ENCODE results near the gene LRP1-AS. TPM values are rescaled to one million over a fixed set of nuclear protein-coding genes. Genes with fewer than 3 reads are reported as not detected.

The LRP1-AS gene
- total RNA-seq, 2 experiments from 2014 or later, result not detected

GRCh38 chr12:57162553-57163125, 15.2 kb upstream of the LRP1-AS start:
- Mint-ChIP-seq H3K4me3 (no peak overlapping the region), H3K9me3 (no peaks in the 10 kb centered on the region), H3K27me3 (peaks cover 5% of the 10 kb centered on the region), H3K4me1 (peaks cover 6% of the 10 kb centered on the region), H3K27ac (no peak overlapping the region), H3K36me3 (no peaks in the 10 kb centered on the region)
- no peak for DNase-seq
- ATAC-seq (ENCODE audit: low read depth), result no peak
- POLR2A ChIA-PET, result no interaction called here

- H3K4me1 Mint-ChIP-seq, result peaks cover 8% of the 10 kb centered on the region
These were observed 14.1 kb upstream of the LRP1-AS start for GRCh38 chr12:57161491-57161890.

GRCh38 chr12:57160741-57161140, 13.3 kb upstream of the LRP1-AS start:
- no peaks in the 10 kb centered on the region for H3K9me3 Mint-ChIP-seq
- ATAC-seq (ENCODE audit: low read depth), result no peak
- no peak overlapping the region for H3K4me3 Mint-ChIP-seq
- H3K27me3 Mint-ChIP-seq, result peaks cover 5% of the 10 kb centered on the region
- H3K27ac Mint-ChIP-seq, result no peak overlapping the region
- no peak for DNase-seq
- H3K36me3 Mint-ChIP-seq, result no peaks in the 10 kb centered on the region
- peaks cover 8% of the 10 kb centered on the region for H3K4me1 Mint-ChIP-seq
- POLR2A ChIA-PET, result no interaction called here

More at GRCh38 chr12:57161491-57161890, 14.1 kb upstream of the LRP1-AS start:
- Mint-ChIP-seq H3K27me3 (peaks cover 5% of the 10 kb centered on the region), H3K4me3 (no peak overlapping the region), H3K9me3 (no peaks in the 10 kb centered on the region), H3K36me3 (no peaks in the 10 kb centered on the region), H3K27ac (no peak overlapping the region)
- DNase-seq (no peak), ATAC-seq (ENCODE audit: low read depth) (no peak)
- POLR2A ChIA-PET, result no interaction called here

GRCh38 chr12:57160040-57160439, 12.6 kb upstream of the LRP1-AS start:
- DNase-seq (no peak), ATAC-seq (ENCODE audit: low read depth) (no peak)
- H3K36me3 Mint-ChIP-seq, result no peaks in the 10 kb centered on the region
- peaks cover 8% of the 10 kb centered on the region for H3K4me1 Mint-ChIP-seq
- H3K9me3 Mint-ChIP-seq, result no peaks in the 10 kb centered on the region
- no peak overlapping the region for H3K27ac Mint-ChIP-seq
- H3K27me3 Mint-ChIP-seq, result peaks cover 5% of the 10 kb centered on the region
- H3K4me3 Mint-ChIP-seq, result no peak overlapping the region
- POLR2A ChIA-PET, result no interaction called here

GRCh38 chr12:57159311-57159710, 11.9 kb upstream of the LRP1-AS start:
- Mint-ChIP-seq H3K27ac (no peak overlapping the region), H3K27me3 (peaks cover 5% of the 10 kb centered on the region), H3K36me3 (no peaks in the 10 kb centered on the region), H3K4me1 (peaks cover 8% of the 10 kb centered on the region), H3K9me3 (no peaks in the 10 kb centered on the region), H3K4me3 (no peak overlapping the region)
- no peak for DNase-seq
- no peak for ATAC-seq (ENCODE audit: low read depth)
- POLR2A ChIA-PET, result no interaction called here

- POLR2A ChIA-PET, result no interaction called here
- Mint-ChIP-seq H3K36me3 (no peaks in the 10 kb centered on the region), H3K9me3 (no peaks in the 10 kb centered on the region), H3K27me3 (peaks cover 5% of the 10 kb centered on the region), H3K4me3 (no peak overlapping the region), H3K4me1 (peaks cover 8% of the 10 kb centered on the region), H3K27ac (no peak overlapping the region)
- no peak for DNase-seq
- ATAC-seq (ENCODE audit: low read depth), result no peak
These were observed 11.2 kb upstream of the LRP1-AS start for GRCh38 chr12:57158665-57159064.

- Mint-ChIP-seq H3K27ac (no peak overlapping the region), H3K4me3 (no peak overlapping the region), H3K36me3 (no peaks in the 10 kb centered on the region), H3K9me3 (no peaks in the 10 kb centered on the region), H3K27me3 (peaks cover 5% of the 10 kb centered on the region), H3K4me1 (peaks cover 8% of the 10 kb centered on the region)
- no peak for ATAC-seq (ENCODE audit: low read depth)
- POLR2A ChIA-PET, result no interaction called here
- DNase-seq, result no peak
These were observed 10.8 kb upstream of the LRP1-AS start for GRCh38 chr12:57158186-57158585.

GRCh38 chr12:57157588-57158173, 10.3 kb upstream of the LRP1-AS start:
- no peak overlapping the region for H3K27ac Mint-ChIP-seq
- peaks cover 8% of the 10 kb centered on the region for H3K4me1 Mint-ChIP-seq
- no peaks in the 10 kb centered on the region for H3K9me3 Mint-ChIP-seq
- ATAC-seq (ENCODE audit: low read depth) (peak; percentile 21), DNase-seq (no peak)
- no peaks in the 10 kb centered on the region for H3K36me3 Mint-ChIP-seq
- H3K27me3 Mint-ChIP-seq, result peaks cover 3% of the 10 kb centered on the region
- POLR2A ChIA-PET, result no interaction called here
- peak overlapping the region; percentile 62 for H3K4me3 Mint-ChIP-seq

GRCh38 chr12:57156701-57157403, 9.4 kb upstream of the LRP1-AS start:
- Mint-ChIP-seq H3K4me3 (no peak overlapping the region), H3K9me3 (no peaks in the 10 kb centered on the region), H3K36me3 (no peaks in the 10 kb centered on the region), H3K27me3 (peaks cover 1% of the 10 kb centered on the region), H3K27ac (no peak overlapping the region), H3K4me1 (peaks cover 8% of the 10 kb centered on the region)
- DNase-seq (no peak), ATAC-seq (ENCODE audit: low read depth) (no peak)
- POLR2A ChIA-PET, result interaction anchor here (0.6 kb wide), 1 partner anchor 21 kb away, joined by 5 read pairs; no protein-coding TSS in a partner anchor

GRCh38 chr12:57154804-57155434, 7.5 kb upstream of the LRP1-AS start:
- Mint-ChIP-seq H3K9me3 (no peaks in the 10 kb centered on the region), H3K4me1 (peaks cover 8% of the 10 kb centered on the region), H3K36me3 (no peaks in the 10 kb centered on the region), H3K27me3 (peaks cover 1% of the 10 kb centered on the region), H3K4me3 (no peak overlapping the region), H3K27ac (no peak overlapping the region)
- DNase-seq (no peak), ATAC-seq (ENCODE audit: low read depth) (no peak)
- POLR2A ChIA-PET, result no interaction called here

GRCh38 chr12:57154076-57154475, 6.7 kb upstream of the LRP1-AS start:
- Mint-ChIP-seq H3K4me3 (no peak overlapping the region), H3K4me1 (peaks cover 8% of the 10 kb centered on the region), H3K27me3 (no peaks in the 10 kb centered on the region), H3K36me3 (no peaks in the 10 kb centered on the region), H3K9me3 (no peaks in the 10 kb centered on the region), H3K27ac (no peak overlapping the region)
- DNase-seq, result no peak
- POLR2A ChIA-PET, result no interaction called here
- no peak for ATAC-seq (ENCODE audit: low read depth)

- no peak for ATAC-seq (ENCODE audit: low read depth)
- no peak overlapping the region for H3K27ac Mint-ChIP-seq
- POLR2A ChIA-PET, result no interaction called here
- H3K9me3 Mint-ChIP-seq, result no peaks in the 10 kb centered on the region
- no peak overlapping the region for H3K4me3 Mint-ChIP-seq
- no peaks in the 10 kb centered on the region for H3K36me3 Mint-ChIP-seq
- peaks cover 8% of the 10 kb centered on the region for H3K4me1 Mint-ChIP-seq
- DNase-seq, result no peak
- no peaks in the 10 kb centered on the region for H3K27me3 Mint-ChIP-seq
These were observed 6.1 kb upstream of the LRP1-AS start for GRCh38 chr12:57153415-57153997.

- H3K27ac Mint-ChIP-seq, result no peak overlapping the region
- H3K4me1 Mint-ChIP-seq, result peaks cover 3% of the 10 kb centered on the region
- no peak overlapping the region for H3K4me3 Mint-ChIP-seq
- POLR2A ChIA-PET, result no interaction called here
- H3K36me3 Mint-ChIP-seq, result no peaks in the 10 kb centered on the region
- H3K27me3 Mint-ChIP-seq, result no peaks in the 10 kb centered on the region
- DNase-seq, result no peak
- no peaks in the 10 kb centered on the region for H3K9me3 Mint-ChIP-seq
- ATAC-seq (ENCODE audit: low read depth), result no peak
These were observed 5.2 kb upstream of the LRP1-AS start for GRCh38 chr12:57152639-57153038.
